ENCODE results near the gene ADAMTS9.

ADAMTS9 gene

GRCh38 chr3:64496786-64497490 lies 190.9 kb downstream of the ADAMTS9 start:
- DNase-seq (ENCODE audit: low read depth): no peak
- H3K4me3 ChIP-seq (ENCODE audit: low read depth, low read length): no peak overlapping the region
- TF ChIP-seq MAX (IDR thresholded peaks at IDR 0.05; ENCODE audit: low read depth, low read length): no peak
- no peak for TF ChIP-seq POLR2A (IDR thresholded peaks at IDR 0.05; ENCODE audit: extremely low read depth, insufficient read length)
- TF ChIP-seq, protein P1, sequence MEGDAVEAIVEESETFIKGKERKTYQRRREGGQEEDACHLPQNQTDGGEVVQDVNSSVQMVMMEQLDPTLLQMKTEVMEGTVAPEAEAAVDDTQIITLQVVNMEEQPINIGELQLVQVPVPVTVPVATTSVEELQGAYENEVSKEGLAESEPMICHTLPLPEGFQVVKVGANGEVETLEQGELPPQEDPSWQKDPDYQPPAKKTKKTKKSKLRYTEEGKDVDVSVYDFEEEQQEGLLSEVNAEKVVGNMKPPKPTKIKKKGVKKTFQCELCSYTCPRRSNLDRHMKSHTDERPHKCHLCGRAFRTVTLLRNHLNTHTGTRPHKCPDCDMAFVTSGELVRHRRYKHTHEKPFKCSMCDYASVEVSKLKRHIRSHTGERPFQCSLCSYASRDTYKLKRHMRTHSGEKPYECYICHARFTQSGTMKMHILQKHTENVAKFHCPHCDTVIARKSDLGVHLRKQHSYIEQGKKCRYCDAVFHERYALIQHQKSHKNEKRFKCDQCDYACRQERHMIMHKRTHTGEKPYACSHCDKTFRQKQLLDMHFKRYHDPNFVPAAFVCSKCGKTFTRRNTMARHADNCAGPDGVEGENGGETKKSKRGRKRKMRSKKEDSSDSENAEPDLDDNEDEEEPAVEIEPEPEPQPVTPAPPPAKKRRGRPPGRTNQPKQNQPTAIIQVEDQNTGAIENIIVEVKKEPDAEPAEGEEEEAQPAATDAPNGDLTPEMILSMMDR (IDR thresholded peaks at IDR 0.05; ENCODE audit: low read depth, low read length): no peak
- no peak for TF ChIP-seq MYC (IDR thresholded peaks at IDR 0.05; ENCODE audit: low read depth, low read length)

DNA sequence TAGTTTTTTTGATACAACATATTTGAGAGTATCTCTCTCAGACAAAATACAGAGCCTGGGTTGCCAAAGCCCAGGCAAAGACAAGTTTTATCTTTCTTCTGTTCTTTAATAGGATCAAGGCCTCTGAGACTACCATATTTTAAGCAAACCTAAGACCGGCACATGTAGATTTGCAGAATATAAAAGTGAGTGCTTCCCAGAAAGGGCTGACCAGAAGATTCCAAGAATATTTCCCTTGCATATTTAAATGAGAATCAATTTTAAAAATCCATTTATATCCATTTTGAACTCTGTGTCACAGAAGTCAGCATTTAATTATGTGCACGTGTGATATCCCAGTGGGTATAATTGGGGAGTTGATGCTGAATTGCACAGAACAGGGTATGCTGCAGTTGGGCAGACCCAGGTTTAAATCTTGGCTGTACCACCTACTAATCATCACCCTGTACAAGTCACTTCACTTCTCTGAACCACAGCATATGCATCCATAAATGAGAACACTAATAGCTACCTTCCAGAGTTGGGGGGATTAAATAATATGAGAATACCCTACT lies 191.9 kb downstream of the ADAMTS9 start:
- no peak for TF ChIP-seq POLR2A (IDR thresholded peaks at IDR 0.05; ENCODE audit: extremely low read depth, insufficient read length)
- no peak for TF ChIP-seq MAX (IDR thresholded peaks at IDR 0.05; ENCODE audit: low read depth, low read length)
- TF ChIP-seq, protein P1 (IDR thresholded peaks at IDR 0.05; ENCODE audit: low read depth, low read length): no peak
- TF ChIP-seq MYC (IDR thresholded peaks at IDR 0.05; ENCODE audit: low read depth, low read length): no peak
- DNase-seq (ENCODE audit: low read depth): no peak
- no peak overlapping the region for H3K4me3 ChIP-seq (ENCODE audit: low read depth, low read length)

- no peak overlapping the region for H3K4me3 ChIP-seq (ENCODE audit: low read depth, low read length)
- TF ChIP-seq POLR2A (IDR thresholded peaks at IDR 0.05; ENCODE audit: extremely low read depth, insufficient read length): no peak
- TF ChIP-seq, protein P1 (IDR thresholded peaks at IDR 0.05; ENCODE audit: low read depth, low read length): no peak
- TF ChIP-seq MAX (IDR thresholded peaks at IDR 0.05; ENCODE audit: low read depth, low read length): no peak
- TF ChIP-seq MYC (IDR thresholded peaks at IDR 0.05; ENCODE audit: low read depth, low read length): no peak
- DNase-seq (ENCODE audit: low read depth): no peak
Measured at GRCh38 chr3:64495121-64495780, 192.5 kb downstream of the ADAMTS9 start.

GRCh38 chr3:64494526-64494925 lies 193.3 kb downstream of the ADAMTS9 start:
- DNase-seq (ENCODE audit: low read depth): no peak
- TF ChIP-seq MAX (IDR thresholded peaks at IDR 0.05; ENCODE audit: low read depth, low read length) (no peak), POLR2A (IDR thresholded peaks at IDR 0.05; ENCODE audit: extremely low read depth, insufficient read length) (no peak), MYC (IDR thresholded peaks at IDR 0.05; ENCODE audit: low read depth, low read length) (no peak)
- TF ChIP-seq, protein P1 (IDR thresholded peaks at IDR 0.05; ENCODE audit: low read depth, low read length): no peak
- no peak overlapping the region for H3K4me3 ChIP-seq (ENCODE audit: low read depth, low read length)

- no peak for DNase-seq (ENCODE audit: low read depth)
- TF ChIP-seq MYC (IDR thresholded peaks at IDR 0.05; ENCODE audit: low read depth, low read length): no peak
- TF ChIP-seq, protein P1 (IDR thresholded peaks at IDR 0.05; ENCODE audit: low read depth, low read length): no peak
- TF ChIP-seq MAX (IDR thresholded peaks at IDR 0.05; ENCODE audit: low read depth, low read length): no peak
- no peak for TF ChIP-seq POLR2A (IDR thresholded peaks at IDR 0.05; ENCODE audit: extremely low read depth, insufficient read length)
- no peak overlapping the region for H3K4me3 ChIP-seq (ENCODE audit: low read depth, low read length)
Measured at GRCh38 chr3:64493149-64493548, 194.7 kb downstream of the ADAMTS9 start.
